HG03575 (cell line): ENCODE data around the gene NIPAL4.
A peak's percentile ranks its signal among the peaks of the same experiment; 100 is the strongest.
"Not testable (repeated sequence)": the region's sequence is repeated elsewhere in the genome, so short reads cannot be mapped to it uniquely, and the experiment has no call there.

ENCODE experiments used
- ATAC-seq: cut with Tn5 transposase; IDR thresholded peaks from one replicate; pipeline ENCODE4 v1.9.1; 2021; ENCODE audit not compliant: unreplicated experiment, insufficient number of reproducible peaks, low FRiP score; ENCODE audit errors: extremely low read depth

Gene NIPAL4

DNA sequence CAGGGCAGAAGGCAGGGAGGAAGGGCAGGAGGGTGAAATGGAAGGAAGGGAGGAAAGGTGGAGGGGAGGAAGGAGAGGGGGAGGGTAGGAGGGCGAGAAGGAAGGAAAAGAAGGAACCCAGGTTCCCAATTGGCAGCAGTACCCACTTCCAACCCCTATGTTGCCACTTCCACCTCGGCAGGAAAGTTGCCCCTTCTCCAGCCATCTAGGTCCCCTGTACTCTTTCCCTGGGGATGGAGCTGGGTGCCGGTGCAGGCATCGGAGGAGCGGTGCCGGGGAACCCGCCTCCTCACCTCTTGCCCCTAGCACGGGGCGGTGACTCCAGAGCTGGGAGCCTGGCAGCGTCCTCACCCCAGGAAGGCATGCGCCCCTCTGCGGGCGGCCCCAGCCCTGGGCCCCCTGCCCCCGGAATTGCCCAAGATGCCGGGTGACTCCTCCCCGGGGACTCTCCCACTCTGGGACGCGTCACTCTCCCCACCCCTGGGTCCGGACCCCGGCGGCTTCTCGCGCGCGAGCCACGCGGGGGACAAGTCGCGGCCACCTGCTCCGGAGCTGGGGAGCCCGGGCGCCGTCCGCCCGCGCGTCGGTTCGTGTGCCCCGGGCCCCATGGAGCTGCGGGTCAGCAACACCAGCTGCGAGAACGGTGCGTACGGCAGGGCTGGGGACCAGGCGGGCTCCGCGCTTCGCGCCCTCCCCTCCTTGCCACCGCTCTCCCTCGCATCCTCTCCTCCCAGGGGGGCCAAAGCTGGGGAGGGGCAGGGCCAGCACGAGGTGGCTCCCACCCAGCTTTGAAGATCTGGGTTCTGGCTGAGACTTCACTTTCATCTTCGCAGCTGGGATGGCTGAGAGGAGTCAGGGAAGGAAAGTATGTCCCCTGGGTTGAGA, at the start of gene NIPAL4:
Gene NIPAL4, plus strand, starts transcription at position 499 of the 885 bp plus-strand sequence. Its CDS starts 108 bp downstream, at position 607.
- ATAC-seq: no peak

DNA sequence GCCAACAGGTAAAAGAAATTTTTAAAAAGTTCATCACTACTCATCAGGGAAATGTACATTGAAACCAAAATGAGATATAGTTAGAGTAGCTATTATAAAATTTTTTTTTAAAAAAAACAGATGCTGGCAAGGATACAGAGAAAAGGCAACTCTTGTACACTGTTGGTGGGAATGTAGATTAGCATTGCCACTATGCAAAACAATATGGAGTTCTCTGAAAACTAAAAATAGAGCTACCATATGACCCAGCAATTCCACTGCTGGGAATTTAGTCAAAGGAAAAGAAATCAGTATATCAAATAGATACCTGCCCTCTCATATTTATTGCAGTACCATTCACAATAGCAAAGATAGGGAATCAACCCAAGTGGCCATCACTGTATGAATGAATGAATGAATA, 44.2 kb upstream of the NIPAL4 start:
- no peak for ATAC-seq

DNA sequence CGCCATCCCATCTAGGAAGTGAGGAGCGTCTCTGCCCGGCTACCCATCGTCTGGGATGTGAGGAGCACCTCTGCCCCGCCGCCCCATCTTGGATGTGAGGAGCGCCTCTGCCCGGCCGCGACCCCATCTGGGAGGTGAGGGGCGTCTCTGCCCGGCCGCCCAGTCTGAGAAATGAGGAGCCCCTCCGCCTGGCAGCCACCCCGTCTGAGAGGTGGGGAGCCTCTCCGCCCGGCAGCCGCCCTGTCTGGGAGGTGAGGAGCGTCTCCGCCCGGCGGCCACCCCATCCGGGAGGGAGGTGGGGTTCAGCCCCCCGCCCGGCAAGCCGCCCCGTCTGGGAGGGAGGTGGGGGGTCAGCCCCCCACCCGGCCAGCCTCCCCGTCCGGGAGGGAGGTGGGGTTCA, 40.5 kb upstream of the NIPAL4 start:
- ATAC-seq: not testable (repeated sequence)

DNA sequence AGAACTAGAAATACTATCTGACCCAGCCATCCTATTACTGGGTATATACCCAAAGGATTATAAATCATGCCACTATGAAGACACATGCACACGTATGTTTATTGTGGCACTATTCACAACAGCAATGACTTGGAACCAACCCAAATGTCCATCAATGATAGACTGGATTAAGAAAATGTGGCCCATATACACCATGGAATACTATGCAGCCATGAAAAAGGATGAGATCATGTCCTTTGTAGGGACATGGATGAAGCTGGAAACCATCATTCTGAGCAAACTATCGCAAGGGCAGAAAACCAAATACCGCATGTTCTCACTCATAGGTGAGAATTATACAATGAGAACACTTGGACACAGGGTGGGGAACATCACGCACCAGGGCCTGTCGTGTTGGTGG, 30.1 kb upstream of the NIPAL4 start:
- not testable (repeated sequence) for ATAC-seq

DNA sequence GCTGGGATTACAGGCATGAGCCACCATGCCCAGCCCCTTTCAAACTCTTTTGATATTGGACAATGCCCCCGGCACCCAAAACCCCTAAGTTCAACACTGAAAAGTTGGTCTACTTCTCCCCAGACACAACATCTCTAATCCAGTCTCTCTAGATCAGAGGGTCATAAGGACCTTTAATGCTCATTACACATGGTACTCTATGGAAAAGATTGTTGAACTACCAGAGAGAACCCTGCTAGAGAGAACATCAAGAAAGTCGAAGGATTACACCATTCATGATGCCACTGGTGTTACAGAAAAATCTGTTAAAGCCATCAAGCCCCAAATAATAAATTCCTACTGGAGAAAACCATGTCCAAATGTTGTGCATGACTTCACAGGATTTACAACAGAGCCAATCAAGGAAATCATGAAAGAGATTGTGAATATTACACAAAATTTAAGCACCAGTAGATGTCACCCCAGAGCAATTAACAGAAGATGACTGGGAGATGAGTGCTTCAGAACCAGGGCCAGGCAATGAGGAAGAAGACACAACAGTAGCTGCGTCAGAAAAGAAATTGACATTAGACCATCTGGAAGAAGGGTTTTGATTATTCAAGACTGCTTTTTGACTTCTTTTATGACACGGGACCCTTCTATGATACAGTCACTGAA, 28.3 kb upstream of the NIPAL4 start:
- ATAC-seq: peak; percentile 61

DNA sequence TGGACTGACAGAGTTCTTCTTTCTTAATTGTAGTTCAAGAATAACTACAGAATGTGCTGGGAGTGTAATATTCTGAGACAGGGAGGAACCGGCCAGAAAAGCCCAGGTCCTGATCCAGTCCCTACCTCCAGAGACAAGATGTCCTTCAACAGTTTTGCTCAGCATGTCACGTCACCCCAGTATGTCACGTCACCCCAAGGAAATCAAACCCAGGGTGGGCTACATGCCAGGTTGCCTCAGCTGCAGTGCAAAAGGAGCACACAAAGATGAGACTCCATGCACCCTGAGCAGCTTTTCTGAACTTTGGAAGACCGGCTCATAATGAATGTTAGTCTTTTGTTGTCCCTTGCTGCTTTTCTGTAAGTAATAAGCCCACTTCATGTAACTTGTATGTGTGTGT, 25.9 kb upstream of the NIPAL4 start:
- no peak for ATAC-seq

DNA sequence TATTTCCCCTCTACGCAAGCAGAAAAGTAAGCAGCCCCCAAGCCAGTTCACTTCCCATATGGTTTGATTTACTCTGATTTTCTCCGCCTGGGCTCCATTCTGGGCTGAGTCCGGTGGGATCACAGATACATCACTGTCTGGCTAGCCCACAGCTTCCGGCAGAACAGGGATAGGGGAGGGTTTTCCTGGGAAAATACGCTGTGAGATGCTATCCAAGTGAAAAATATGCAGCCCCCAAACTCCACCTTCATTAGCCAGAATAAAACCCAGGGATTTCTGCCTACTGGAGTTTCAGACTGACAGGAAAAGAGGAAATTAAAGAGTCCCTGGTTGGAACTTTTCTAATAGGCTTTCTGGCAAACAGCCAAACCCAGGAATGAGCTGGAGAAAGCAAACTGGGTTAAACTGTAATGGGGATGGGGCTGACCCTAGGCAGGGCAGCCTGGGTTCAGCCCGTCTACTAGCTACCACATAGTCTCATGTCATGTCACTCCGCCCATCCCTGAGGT, 16.9 kb upstream of the NIPAL4 start:
- no peak for ATAC-seq

DNA sequence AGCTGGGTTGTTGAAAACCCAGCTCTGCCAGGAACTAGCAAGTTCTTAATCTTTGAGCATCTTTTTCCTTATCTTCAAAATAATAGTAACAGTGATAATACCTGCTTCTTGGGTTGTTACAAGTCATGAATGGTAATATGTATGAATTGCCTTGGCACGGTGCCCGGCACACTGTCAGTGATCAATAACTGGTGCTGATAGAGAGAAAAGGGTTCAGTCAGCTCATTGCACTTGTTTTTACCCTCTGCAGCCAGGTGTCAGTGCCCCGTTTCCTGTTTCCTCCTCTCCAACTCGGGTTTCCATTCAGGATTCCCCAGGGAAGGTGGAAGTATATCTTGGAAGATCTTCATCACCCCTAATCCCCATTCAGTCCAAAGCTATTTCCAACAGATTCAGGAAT, 15.8 kb upstream of the NIPAL4 start:
- no peak for ATAC-seq

DNA sequence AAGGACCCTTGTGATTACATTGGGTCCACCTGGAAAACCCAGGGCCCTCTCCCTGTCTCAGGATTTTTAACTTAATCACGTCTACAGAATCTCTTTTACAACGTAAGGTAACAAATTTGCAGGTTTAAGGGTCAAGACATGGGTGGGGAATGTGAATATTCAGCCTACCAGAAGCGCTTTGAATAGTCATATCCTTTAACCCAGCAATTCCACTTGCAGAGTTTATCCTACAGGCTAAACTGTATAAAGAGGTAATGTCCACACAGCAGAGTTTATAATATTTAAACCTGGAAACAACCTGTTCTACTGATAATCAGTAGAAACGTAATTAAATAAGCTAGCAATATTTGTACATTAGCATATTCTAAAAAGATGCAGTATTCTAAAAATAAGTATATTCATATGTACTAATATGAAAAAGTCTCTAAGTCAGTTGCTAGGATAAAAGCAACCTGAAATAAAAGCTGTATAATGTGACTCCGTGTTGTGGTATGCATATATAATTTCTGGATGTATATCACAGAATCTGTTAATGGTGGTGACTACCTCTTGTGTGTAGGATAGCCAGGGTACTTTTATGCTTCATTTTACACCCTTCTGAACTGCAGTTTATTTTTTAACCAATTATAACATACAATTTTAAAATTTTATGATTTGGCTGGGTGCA, 14.1 kb upstream of the NIPAL4 start:
- ATAC-seq: no peak

DNA sequence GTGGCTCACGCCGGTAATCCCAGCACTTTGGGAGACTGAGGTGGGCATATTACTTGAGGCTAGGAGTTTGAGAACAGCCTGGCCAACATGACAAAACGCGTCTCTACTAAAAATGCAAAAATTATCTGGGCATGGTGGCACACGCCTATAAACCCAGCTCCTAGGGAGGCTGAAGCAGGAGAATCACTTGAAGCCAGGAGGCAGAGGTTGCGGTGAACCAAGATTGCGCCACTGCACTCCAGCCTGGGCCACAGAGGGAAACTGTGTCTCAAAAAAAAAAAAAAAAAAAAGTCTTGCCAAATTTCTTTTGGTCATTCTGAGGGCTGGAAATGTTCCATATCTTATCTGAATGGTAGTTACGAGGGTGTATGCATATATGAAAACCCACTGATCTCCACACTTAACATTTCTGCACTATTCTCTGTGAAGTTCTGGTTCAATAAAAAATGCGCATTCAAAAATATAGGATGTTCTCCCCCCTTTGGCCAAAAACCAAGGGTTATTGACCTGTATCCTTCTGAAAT, 13.5 kb upstream of the NIPAL4 start:
- ATAC-seq: no peak

DNA sequence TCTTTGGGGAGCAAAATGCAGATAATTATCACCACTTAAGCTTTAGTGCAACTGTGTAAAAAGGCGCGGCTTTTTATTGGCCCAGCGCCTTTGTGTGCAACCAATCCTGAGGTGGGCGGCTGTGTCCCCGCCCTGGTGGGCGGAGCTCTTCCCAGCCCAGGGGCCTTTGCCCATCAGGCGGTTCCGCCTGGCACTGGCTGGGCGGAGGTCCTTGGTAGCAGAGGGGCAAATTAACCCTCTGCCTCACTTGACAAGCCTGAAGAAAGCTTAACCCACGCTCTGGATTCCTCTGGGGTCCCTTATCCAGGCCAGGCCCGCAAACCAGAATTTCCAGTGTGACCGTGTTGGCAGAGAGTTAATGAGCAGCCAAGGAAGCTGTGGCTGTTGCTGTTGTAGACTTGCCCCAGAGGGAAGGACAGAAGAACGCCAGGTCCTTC, 12.8 kb upstream of the NIPAL4 start:
- ATAC-seq: no peak

DNA sequence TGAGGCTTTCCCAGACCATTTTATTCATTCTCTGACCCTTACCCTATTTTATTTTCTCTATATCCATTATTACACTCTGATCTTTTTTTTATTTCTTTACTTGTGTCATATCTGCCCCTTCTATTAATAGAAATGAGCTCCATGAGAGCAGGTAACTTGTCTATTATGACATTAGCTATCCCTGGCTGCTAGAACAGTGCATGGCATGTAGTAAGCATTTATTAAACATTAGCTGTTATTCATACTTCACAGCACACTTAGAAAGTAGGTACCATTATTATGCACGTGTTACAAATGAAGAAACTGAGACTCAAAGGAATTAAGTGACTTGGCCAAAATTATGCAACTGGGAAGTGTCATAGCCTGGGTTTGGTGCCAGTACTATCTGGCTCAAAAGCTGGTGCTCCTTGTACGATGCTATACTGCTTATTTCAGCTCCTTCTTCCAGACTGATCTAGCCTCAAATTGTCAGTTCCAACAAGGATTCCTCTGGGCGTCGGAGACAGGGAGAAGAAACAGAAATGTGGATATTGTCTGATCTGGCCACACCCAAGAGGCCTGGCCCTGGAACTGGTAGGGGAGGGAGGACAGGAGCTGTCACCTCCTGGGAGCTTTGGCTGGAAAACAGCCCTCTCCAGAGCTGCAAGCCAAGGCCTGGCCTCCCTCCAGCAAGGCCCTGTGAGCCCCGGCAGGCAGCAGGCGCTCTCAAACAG, 10.8 kb upstream of the NIPAL4 start:
- ATAC-seq: no peak

DNA sequence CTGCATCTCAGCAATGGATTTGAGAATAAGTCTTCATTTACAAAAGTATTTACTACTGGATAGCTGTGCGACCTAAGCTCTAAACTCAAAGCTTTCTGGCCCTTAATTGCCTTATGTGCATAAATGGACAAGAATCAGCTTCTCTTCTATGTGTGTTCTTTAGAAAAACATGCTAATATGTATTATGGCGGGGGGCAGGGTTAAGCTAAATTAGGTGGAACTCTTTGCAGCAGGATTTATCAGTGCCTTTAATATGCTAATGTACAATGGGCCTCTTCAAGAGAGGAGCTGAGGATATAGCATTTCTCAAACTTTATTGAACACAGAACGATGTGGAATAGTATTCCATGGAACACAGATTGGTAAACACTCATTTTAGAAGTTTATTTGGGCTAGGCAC, 10.0 kb upstream of the NIPAL4 start:
- no peak for ATAC-seq

DNA sequence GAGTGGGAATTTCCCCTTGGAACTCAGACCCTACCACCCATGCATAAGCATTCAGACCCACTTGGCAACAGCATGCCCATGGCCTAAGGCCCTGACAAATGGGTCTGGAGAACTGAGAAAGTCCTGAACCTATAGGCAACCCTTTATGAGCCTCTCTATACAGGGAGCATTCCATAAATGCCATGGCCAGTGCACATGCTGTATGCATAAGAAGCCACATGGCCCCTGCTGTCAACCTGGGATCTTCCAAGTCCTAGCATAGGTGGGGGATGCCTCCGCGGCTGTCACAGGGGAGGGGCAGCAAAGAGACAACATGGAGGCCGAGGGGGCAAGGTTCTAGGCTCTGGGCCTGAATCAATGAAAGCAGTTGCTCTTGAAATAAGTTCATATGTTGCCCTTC, 8.2 kb upstream of the NIPAL4 start:
- ATAC-seq: no peak

DNA sequence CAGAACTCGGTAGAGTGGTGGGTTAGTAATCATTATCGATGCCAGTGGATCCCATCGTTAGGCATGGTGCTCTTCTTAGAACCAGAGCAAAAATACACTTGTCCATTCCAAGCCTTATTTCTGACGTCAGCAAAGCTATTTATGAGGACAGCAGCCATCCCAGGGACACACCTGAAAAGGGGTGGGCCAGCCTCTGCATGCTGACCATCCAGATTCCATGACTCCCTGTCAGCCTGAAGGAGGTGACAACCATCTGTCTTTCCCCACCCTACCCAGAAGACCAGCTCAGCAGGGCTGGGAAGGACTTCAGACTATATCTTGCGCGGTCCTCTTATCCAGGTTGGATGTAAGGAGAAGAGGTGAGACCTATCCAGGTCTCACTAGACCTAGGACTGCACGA, 5.7 kb upstream of the NIPAL4 start:
- no peak for ATAC-seq

DNA sequence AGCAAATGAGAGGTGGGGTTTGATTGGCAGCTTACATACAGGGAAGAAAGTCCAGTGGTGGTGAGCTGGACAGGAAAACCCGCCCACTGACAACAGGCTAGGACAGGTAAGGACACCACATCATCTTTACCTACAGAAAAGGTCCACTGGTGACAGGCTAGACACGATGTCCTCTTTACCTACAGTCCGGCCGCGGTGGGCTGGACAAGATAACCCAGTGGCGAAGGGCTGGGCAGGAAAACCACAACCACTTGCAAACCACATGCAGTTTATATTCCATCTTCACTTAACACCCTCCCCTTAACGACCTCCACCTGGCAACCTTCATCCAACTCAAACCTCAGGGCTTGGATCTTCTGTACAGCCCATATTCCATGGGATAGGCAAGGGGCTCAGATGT, 5.0 kb upstream of the NIPAL4 start:
- ATAC-seq: no peak

DNA sequence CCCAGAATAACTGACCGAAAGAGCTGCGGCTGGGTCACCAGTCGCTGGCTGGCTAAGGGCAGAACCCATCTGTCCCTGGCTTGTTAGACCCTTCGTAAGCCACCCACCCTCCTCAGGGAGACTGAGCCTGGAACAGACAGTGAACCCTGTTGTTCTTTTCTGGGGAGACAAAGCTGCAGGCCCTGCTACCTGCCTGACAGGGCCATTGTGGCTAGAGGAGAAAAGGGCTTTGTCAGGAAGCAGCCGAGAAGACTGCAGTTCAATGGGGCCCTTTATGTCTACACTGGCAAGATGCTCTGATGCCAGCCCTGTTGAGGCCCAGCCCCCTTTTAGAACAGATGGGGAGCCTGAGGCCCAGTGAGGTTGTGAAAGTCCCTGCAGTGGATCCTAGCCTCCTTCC, 3.7 kb upstream of the NIPAL4 start:
- no peak for ATAC-seq

DNA sequence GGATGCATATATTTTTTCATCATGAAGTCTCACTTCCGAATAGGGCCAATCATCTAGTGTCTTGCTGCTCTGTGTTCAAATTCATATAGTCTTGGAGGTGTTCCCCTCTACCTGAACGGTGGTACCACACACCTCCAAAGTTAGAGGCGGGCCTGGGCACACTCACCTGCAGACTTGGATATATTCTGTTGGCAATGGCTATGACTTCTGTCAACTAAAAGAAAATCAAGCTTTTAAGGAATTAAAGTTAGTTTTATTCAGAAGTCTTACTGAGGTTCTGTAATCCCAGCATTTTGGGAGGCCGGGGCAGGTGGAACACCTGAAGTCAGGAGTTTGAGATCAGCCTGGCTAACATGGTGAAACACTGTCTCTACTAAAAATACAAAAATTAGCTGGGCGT, 2.6 kb upstream of the NIPAL4 start:
- no peak for ATAC-seq

DNA sequence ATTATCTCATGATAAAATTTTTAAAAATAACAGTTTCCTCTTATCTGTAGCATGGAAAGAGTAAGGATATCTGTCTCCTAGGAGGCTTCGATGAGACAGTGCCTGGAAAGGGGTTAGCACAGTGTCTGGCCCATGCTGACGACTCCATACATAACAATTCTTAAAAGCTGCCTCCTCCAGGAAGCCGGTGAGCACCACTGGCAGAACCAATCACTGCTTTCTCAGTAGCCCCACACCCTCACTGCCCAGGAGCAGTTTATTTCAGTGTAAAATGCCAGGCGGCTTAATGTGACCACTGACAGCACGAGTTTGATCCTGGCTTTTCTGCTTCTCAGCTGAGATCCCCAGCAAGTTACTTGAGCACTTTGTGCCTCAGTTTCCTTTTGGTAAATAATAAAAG, 1.2 kb upstream of the NIPAL4 start:
- no peak for ATAC-seq
